Stimulated activated CD8-positive, alpha-beta memory T cell treated with anti-CD3 and anti-CD28 coated beads, Interleukin-12 subunit alpha, Interleukin-12 subunit beta, amount 100 ng/mL, for 4 hours (primary cell): ENCODE data around the gene TNIP3.
"Not testable (repeated sequence)": the region's sequence is repeated elsewhere in the genome, so short reads cannot be mapped to it uniquely, and the experiment has no call there.

Source experiments
- DNase-seq: peaks from one replicate; pipeline ENCODE4 v3.0.0-alpha.2; 2020; ENCODE audit warnings: low read depth

The TNIP3 gene, protein sequence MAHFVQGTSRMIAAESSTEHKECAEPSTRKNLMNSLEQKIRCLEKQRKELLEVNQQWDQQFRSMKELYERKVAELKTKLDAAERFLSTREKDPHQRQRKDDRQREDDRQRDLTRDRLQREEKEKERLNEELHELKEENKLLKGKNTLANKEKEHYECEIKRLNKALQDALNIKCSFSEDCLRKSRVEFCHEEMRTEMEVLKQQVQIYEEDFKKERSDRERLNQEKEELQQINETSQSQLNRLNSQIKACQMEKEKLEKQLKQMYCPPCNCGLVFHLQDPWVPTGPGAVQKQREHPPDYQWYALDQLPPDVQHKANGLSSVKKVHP

DNA sequence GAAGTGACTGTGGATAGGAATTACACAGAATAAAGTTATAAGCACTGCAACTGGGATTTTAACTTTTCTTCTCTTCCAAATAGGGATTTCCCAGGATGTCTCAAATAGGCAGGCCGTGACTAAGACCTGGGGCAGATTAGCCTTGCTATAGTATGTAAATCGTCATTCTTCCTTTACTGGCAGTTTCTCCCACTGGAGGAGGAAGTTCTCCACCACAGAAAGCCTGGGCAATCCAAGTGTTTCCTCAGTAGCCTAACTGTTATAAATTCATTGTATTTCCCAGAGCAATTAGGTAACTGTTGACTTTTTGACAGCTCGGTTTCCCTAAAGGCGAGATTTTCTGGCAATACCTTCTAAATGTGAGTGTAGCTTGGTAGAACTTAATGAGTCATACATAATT, at the start of gene TNIP3:
Gene TNIP3, minus strand, starts transcription at position 31 of the 400 bp plus-strand sequence. CDS start 196 bp downstream, outside the sequence.
- DNase-seq = no peak

DNA sequence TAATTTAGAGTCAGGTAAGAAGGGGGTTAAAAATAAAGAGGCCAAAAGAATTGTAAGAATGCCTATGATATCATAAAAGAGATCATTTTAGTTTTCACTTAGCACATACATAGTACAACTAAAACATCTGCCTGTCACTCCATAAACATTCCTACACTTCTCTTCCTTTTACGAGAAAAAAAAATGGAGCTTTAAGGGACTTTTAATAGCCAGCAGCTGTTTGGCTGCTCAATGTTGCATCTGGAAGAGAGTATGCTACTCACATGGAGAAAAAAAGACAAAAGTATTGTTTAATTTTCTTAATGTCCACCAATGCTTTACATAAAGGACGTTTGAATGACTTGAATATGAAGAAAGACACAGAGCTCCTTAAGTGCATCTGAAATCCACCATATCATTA, 48.7 kb upstream of the TNIP3 start:
- no peak for DNase-seq

- DNase-seq = no peak
These were observed 45.0 kb upstream of the TNIP3 start for GRCh38 chr4:121209171-121209570.

GRCh38 chr4:121208244-121209007, 44.3 kb upstream of the TNIP3 start:
- DNase-seq = no peak

GRCh38 chr4:121205777-121206176, 41.7 kb upstream of the TNIP3 start:
- DNase-seq = not testable (repeated sequence)

DNA sequence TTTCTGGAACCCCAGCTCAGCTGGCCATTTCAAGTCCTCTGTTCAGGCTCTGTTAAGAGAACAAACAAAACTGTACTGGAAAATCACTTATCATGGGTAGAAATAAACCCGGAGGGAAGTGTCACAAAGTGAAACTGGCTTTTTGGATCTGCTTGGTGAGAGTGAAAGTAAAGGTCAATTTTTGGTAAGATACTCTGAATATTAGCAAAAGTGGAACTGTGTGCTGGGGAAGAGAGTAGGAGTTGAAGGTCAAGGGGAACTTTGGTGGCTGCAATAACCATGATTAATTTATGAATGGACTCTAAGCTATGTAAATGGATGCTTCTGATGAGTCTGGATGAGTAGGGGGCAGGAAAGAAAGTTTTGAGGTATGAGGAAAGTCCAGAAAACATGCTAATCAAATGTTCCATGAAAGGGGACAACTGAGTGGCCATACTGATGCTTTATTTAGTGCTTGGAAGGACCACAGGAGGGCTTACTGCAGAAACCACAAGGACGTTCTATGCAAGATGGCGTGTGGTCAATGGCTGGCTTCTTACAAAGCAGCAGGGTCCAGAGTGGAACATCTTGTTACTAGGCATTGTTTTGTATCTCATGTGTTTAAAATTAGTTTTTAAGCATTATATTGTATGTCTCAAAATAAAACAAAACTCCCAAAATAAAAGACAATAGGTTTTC, 36.8 kb upstream of the TNIP3 start:
- no peak for DNase-seq

- DNase-seq = no peak
These were observed 35.8 kb upstream of the TNIP3 start for GRCh38 chr4:121199742-121200561.

DNA sequence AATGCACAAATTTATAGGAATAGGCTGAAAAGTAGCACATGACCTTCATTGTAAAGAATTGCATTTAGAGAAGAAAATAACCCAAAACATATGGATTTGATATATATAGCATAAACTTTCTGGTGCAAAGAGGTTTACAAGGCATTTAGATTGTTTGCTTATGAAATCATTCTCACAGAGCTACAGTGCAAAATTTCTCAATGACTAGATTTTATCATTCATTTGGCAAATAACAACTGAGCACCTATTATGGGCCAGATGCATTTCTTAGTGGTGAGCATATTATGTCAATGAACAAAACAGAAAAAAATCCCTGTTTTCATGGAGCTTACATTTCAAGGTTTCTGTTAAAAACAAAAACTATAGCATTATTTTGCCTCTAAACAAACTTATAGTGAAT, 34.1 kb upstream of the TNIP3 start:
- no peak for DNase-seq

DNA sequence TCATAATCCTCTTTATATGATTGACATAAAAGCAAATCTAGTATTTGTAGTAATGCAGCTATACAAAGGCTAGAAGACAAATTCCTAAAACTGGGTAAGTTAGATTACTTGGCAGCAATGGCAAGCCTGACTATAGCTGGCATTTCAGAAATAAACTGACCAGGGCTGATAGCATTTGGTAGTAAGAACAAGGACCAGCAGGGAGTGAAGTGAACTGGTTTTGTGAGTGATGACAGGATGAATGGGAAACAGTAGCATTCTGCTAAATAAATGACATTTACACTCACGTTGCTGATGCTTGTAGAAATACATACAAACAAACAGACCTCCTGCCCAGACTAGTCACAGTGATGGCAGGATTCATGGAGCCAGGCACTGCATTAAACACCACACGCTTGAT, 31.5 kb upstream of the TNIP3 start:
- no peak for DNase-seq

DNA sequence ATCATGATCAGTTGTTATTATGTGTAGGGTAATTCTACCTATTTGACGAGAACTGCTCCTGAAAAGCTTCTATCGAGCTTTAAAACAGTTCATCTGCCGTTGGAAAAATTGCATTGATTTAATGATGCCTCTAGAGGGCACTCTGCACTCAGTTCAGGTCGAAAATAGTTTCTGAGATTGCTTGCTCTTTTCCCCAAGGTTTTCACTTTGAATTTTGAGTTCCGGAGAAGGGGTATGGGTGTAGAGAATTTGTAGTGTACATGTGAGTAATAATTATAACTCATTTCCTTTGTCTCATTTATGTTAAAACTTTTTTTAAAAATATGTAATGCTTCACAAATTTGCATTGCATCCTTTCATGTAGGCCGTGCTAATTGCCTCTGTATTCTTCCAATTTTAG, 28.4 kb upstream of the TNIP3 start:
- no peak for DNase-seq

GRCh38 chr4:121192013-121192412, 27.9 kb upstream of the TNIP3 start:
- no peak for DNase-seq

DNA sequence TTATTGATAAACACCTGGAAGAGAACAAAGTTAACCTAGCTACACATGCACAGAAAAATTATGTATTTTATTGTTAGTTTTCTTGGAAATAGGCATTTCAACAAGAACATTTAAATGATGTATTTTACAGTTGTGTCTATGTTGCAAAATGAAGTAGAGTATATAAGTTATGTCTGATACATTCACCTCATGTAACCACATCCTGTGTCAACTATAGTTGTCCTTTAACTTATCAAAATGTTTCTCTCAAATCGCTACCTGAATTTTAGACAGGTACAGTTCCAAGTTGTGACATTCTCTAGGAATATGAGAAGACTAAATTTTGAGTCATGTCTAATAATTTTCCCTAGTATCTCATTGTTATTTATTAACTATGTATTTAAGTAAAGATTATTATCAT, 27.2 kb upstream of the TNIP3 start:
- DNase-seq = no peak

DNA sequence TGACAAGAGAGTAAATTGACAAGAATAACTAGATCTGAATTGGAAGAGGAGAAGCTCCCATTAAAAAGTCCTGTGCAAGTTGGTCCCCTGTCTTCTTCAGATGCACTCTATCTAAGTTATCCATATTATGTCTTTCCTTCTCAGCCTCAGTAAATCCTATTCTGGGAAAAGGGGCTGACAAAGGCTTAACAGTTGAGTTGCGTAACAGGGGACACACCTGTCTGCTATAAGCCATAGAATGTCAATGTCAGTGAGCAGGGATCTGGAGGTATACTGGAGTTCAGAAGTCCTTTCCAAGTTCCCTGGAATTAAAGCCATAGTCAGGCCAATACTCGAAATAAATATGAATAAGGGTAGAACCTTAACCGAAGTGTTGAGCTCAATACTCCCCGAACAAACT, 26.3 kb upstream of the TNIP3 start:
- DNase-seq = no peak

GRCh38 chr4:121189326-121190215, 25.4 kb upstream of the TNIP3 start:
- peak; percentile 21 for DNase-seq

GRCh38 chr4:121187206-121187605, 23.1 kb upstream of the TNIP3 start:
- DNase-seq = no peak

DNA sequence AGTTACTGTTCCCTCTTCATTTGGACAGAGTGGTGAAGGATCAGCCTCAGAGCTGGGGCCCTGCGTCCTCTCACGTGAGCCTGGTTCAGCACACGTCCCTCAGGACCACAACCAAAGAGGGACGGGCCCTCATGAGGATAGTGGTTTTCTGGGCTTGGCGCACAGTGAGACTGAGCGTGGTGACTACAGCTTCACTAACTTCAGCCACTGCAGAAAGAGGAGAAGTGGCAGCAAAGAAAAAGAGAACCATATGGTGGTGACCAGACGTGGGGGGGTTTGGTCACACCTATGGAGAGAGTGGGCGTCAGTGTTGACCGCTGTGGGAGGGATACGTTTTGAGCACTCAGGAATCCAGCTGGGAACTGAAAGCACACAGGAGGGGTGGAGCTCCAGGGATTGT, 21.8 kb upstream of the TNIP3 start:
- DNase-seq = no peak

GRCh38 chr4:121183989-121184388, 19.9 kb upstream of the TNIP3 start:
- DNase-seq = no peak

- no peak for DNase-seq
These were observed 19.2 kb upstream of the TNIP3 start for GRCh38 chr4:121183361-121183760.

DNA sequence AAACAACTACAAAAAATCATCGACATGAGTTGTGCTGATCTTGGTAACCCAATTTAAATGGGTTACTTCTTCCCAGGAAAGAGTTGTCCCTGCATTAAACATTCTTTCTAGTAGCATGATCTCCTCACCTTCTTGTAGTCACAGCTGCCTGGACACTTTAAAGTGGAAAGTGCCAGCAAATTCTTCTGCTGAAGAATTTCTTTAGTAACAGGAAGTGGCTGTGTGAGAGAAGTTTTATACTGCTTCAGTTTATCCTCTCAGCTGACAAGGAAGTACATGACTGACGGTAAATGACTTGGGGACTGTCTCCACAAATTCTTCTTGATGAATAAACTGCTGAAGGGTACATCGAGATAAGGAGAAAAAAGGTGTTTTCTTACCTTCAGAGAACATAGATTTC, 18.2 kb upstream of the TNIP3 start:
- DNase-seq = no peak

DNA sequence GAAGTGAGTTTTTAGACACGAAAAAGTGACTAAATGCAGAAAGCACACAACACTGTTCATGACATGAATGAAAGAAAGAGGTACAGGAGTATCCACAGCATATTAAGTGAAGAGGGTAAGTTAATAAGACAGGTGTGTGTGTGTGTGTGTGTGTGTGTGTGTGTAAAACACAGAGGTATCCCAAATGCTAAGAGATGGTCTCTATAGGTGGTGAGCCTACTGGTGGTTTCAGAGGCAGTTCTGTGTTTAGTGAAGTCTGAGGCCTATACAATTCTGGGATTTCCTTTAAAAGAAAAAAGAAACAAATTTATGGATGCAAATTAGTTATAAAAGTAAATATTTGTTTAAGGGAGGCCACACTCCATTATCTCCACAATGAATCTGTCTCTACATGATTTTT, 17.4 kb upstream of the TNIP3 start:
- DNase-seq = no peak

DNA sequence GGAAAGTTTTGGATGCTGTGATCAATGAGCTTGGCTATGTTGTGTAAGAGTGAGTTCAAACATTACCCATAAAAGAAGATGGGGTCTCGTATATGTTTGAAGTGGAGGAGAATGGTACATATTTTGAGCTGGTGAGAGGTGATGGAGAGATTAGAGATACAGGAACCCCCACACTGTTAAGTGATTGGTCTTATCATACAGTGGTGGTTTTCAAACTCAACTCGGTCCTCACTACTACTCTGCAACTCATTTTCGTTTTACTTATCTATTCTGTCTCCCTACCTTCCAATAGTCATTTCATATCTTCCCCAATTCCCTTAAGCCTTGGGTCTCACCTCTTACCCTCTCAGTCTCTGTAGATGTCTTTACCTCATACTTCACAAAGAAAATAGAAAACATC, 16.4 kb upstream of the TNIP3 start:
- no peak for DNase-seq
